ENCODE data around the gene CCK.

CCK gene

DNA sequence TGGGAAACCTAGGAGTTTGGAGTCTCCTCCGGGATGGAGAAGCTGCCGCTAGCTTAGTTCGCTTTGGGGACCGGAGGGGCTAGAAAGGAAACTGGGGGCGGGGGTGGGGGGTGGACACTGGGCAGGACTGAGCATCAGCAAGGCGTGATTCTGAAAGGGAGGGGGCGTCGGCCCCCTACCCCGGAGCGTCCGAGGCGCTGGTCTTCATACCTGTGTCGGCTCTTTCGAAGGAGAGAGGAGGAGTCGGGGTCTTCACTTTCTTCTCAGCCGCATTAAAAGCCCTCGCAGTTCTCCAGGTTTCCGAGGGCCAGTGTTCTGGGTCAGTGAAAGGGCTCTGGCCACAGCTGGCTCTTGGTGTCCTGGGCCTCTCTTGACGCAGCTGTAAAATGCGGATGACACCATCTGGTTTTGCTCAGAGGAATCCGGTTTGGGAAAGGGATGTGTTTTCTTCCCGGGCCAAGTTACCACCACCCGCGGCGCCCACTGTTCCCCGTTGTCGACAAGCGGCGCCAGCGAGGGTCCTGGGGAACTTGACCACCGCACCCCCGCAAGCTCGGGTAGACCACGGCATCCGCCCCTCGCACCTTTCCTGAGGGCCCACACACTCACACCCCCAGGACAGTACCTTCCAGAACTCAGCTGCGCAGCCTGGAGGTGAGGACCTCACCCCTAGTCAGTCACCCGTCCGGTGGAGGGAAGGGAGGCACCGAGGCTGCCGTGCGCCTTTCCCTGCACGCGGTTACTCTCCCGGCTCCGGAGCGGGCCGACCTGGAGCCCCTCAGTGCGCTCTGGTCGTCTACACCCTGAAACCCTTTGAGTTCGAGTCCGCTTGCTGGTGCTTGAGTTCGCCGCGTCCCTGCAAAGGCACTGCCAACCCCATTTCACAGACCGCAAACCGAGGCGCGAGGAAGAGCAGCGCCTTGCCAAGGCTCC lies 660 bp downstream of the CCK start:
- no peak for DNase-seq

DNA sequence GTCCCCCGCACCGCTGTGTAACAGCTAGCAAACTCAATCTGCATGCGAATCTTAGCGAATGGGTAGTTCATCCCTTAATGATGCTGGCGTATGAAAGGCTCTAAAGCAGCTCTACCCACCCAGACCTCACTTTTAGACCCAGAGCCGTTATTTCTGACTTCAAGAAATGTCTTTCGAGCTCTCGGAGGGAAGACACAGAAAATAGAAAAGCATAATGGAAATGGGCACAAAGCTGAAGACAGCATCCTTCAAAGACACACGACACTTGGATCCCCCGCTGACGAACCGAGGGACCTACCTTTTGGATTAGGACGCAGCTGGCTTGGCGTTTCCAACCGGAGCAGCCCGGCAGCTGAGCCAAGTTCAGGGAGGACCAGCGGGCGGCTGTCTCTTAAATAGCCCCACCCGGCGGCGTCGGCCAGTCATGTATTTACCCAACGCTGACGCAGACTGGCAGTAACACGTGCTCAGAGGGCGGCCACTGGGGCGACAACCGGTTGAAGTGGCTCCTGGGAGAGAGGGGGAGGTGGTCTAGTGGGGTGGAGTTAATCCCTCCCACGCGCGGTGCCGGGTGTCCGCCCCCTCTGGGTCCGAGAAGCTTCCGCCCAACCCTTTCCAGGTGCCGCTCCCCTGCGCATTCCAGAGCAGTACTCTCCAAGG lies 1.5 kb downstream of the CCK start:
- DNase-seq: no peak

DNA sequence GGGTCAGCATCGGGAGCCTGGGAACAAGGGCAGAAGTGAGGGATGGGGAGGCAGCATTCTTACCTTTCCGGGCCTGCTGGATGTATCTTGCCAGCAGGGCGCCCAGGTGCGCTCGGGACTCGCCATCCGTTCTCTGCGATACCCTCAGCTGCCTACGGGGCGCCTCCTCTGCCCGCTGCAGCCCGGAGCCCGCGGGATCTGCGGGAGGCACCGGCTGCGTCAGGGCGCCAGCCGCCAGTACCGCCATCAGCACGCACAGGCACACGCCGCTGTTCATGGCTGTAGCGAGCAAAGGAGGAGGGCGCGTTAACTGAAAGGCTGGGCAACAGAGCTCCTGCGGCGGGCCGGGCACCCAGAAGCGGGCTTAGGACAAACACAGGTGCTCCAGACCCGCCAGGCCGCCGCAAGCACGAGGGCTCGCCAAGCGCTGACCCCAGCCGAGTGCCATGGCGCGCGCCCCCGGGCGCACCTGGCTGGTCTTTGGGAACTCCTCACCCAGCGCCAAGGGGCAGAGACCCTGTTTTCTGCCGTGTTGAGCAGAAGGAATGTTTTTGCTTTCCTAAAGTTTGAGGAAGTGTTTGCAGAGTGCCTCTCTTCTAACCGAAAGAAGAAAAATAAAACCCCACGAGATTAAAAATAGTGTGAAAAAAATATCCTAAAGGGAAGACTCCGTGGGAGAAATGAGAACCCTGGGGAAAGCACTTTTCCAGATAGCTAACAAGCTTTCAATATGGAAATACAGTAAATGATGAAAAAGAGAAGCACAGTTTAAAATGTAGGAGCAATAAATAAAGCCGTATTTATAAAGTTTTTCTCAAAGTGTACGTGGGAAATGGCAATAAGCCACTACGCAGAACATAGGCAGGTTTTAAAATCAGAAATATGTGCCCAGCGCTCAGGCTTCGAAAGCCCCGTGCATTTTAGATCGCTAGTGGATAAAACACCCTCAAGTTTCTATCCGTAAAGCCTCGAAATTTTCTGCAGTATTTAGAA lies 2.3 kb downstream of the CCK start:
- no peak for DNase-seq

DNA sequence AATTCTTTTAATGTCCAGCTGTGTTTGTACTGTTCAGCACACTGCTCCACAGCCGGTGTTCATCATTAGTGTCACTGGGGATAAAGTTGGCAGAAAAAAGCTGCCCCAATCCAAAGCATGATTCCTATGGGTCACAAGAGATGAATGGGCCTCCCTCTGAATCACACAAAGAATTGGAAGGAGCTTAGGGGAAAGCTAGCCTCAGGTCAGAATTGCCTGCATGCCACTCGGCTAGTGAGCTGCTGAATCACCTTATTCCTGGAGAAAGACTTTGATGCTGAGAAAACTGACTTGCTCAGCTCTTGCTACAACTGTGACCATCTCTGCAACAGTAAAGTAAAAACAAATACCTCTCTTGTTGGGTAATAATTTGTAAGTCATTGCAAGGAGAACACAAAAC lies 3.5 kb downstream of the CCK start:
- DNase-seq: no peak

DNA sequence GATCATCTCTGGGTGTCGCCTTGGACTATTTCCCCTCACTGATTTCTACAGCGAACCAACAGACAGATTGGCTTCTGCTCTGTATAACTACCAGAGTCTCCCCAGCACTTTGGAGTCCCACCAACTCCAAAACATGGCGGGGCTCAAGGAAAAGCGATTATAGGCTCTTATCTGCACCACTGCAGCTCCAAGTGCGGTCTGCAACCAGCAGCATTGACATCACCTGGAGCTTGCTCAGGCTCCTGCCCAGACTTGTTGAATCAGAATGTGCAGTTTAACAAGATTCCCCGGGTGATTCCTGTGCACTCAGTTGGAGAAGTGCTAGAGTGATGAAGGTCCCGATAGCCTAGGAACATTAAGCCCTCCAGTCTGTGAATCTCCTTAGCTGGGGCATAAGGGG lies 9.0 kb downstream of the CCK start:
- no peak for DNase-seq

DNA sequence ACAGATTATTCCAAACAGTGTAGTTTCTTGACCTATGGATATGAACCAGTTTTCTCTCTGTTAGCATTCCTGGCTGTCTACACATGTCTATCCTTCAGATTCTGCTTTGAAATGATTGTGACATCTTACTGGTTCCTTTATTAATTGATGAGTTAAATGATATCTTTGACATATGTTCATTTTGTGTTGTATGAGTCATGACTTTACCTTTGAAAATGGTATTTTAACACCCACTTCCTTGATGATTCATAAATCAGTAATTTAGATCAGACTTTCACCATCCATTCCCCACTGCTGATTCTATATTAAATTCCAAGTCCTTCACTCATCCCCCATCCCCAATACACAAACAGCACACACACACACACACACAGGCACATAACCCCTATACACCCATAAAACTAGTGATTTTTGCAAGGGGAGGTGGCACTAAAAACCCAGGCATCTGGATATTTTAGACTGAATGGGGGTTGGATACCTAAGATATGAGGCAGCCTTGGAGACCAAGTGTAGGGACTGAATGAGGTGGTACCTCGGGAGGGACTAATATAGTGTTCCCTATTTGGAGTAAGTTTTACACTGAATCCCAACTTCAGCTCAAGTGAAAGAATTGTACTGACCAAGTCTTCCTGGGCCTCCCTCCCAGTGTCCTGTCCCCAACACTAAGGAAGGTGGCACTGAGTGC lies 9.7 kb downstream of the CCK start:
- no peak for DNase-seq

DNA sequence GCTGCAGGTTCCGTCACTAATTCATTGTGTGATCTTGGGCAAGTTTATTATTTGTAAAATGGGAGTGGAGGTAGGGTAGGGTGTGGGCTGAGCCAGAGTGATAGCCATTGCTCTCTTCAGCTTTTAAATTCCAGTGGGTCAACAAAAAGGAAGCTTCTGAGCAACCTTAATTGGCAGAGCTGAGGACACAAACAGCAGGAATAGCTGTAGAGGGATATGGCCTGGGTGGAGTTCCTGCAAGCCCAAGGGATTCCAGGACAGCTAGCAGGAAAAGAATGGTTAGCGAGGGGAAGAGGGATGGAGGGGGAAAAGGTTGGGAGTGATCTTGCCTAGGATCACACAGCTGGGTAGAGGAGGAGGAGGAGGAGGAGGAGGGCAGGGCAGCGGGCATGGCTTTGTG lies 11.4 kb downstream of the CCK start:
- no peak for DNase-seq

DNA sequence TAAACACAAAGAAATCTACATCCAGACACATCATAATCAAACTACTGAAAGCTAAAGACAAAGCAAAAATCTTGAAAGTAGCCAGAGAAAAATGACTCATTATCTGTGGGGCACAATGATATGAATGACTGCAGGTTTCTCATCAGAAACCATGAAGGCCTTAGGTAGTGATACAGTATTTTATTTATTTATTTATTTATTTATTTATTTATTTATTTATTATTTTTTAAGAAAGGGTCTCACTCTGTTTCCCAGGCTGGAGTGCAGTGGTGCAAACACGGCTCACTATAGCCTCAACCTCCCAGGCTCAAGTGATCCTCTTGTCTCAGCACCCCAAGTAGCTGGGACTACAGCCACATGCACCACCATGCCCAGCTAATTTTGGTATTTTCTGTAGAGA lies 15.2 kb downstream of the CCK start:
- no peak for DNase-seq

DNA sequence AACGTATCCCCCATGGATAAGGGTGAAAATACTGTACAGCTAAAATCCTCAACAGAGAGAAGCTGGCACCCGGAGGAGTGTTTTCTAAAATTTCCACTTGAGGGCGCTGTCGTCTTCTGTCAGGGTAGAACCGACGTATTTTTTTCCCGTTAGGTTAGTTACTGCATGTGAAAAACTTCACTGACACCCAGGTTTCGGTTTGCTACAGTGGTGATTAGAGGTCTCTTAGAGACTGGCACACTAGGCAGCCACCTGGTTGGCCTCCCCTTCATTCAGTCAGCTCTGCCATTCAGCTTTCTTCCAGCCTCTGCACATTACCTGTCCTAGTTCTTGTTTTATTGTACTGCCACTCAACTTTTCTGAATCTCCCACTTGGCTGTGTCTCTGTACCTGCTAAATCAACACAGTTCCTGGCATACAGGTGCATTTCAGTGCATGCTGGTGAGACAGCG lies 18.4 kb downstream of the CCK start:
- DNase-seq: peak; percentile 37 to 66

DNA sequence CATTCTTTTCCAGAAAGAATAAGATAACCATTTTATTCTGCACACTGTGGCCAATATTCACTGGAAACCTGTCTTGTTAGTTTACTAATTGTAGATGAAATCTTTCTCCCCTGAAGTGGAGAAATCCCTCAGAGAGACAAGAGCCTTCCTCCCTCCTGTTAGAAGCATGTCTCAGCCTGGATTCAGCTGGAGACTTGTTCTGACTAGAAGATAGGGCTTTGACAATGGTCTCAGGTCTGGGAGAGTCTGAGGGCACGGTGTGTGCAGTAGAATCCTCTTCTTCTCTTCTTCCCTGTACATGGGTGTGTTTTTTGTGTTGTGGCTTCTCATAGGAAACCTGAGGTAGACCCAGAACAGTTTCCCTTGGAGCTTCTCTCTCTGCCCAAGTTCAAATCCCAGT lies 19.9 kb downstream of the CCK start:
- DNase-seq: no peak

DNA sequence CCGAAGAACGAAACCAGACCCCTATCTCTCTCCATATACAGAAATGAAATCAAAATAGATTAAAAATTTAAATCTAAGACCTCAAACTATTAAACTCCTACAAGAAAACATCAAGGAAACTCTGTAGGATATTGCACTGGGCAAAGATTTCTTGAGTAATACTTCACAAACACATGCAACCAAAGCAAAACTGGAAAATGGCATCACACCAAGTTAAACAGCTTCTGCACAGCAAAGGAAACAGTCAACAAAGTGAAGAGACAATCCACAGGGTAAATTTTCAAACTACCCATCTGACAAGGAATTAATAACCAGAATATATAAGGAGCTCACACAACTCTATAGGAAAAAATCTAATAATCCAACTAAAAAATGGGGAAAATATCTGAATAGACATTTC lies 29.4 kb downstream of the CCK start:
- no peak for DNase-seq

DNA sequence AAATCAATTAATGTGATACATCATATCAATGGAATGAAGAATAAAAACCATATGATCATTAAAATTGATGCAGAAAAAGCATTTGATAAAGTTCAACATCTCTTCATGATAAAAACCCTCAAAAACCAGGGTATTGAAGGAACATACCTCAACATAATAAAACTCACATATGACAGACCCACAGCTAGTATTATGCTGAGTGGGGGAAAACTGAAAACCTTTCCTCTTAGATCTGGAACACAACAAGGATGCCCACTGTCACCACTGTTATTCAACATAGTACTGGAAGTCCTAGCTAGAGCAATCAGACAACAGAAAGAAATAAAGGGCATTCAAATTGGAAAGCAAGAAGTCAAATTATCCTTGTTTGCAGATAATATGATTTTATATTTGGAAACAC lies 30.5 kb downstream of the CCK start:
- no peak for DNase-seq

DNA sequence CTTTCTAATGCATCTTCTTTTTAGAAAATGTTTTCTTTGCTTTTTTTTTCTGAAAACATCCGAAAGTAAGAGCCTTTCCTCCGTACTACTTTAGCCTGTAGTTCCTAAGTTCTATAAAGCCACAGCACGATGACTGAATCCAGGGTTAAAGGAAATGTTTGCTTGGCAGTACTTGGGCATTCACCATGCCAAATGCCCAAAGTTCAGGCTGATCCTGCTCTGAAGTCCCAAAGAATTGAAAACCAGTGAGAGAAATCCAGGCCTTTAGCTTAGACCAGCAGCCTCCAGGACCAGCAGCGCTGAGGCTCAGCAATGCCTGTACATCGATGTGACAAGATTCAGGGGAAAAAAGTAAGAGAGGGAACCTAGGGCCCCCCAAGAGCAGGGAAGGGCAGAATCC lies 35.1 kb downstream of the CCK start:
- no peak for DNase-seq

DNA sequence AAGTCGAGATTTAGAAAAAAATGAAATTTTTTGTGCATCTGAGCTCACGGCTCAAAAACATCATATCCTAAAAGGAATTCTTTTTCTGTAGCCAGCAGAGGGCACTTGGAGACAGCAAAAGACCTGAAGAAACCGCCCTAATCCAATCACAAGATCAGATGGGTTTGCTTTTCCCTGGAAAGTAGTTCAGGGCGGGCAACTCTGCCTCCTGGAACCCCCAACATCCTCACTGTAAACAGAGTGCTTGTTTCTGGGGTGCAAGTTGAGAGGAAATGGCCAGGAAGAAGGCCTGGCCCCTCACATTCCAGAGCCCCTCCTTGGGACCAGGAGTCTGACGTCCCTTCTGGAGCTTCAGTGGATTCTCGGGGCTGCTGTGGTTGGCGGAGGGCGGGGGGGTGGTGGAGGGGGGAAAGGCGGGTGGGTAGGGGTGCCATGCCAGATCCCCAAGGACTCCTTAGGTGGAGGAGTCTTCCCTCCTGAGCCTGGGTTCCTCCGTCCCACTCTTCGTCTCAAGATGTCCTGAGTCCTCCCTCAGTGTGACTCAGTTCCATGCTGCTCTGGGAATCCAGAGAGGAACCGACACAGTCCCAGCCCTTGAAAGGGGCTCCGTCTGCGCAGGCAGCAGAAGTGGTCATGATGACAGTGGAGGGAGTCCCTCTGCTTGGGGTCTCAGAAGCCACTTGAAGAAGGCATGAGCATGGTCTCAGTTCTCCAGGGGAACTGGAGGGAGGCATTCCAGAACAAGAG lies 35.9 kb downstream of the CCK start:
- DNase-seq: no peak

DNA sequence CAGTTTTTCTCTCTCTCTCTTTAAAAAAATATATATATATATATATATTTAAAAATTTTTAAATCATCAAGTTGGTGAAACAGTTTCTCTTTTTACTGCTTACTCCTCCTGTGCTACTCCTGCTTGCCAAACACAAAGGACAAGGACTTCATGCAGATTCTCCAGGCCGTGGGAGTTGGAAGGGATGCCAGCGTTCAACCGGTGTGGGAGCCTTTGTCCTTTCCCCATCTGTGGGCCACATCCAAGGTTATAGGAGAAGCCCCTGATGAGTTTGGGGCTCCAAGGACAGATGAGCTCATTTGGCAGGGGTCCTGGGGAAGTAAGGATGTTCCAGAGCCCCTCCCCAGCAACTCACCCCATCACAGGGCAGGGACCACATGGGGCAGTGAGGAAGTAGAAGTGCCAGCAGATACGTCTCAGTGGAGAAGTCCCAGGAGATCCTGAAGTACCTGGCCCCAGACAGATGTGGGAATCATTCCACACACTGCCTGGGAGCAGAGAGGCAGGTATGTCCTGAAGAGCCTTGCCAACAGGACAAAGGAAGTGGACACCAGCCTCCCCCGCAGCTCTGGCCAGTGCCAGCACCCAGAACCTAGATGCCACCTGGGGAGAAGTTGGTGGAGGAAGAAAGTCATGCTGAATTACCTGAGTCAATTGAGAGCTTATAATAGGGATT lies 36.6 kb downstream of the CCK start:
- no peak for DNase-seq

DNA sequence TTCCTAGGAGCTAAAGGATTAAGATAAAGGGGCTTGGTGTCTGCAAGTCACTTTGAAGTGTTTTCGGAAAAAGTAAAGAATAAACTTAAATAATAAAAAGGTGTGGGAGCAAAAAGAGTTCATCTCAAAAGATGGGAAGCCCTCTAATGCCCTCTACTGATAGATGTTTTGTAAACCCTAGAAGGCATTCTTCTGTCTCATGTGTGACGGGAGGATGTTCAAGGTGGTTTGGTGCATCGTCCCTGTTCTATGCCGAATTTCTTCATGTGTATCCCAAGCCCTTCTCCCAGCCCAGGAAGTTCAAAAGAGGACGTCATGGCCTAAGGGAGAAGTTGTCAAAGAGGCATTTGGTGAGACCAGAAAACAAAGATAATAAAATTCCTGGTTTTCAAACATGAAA lies 37.2 kb downstream of the CCK start:
- no peak for DNase-seq

DNA sequence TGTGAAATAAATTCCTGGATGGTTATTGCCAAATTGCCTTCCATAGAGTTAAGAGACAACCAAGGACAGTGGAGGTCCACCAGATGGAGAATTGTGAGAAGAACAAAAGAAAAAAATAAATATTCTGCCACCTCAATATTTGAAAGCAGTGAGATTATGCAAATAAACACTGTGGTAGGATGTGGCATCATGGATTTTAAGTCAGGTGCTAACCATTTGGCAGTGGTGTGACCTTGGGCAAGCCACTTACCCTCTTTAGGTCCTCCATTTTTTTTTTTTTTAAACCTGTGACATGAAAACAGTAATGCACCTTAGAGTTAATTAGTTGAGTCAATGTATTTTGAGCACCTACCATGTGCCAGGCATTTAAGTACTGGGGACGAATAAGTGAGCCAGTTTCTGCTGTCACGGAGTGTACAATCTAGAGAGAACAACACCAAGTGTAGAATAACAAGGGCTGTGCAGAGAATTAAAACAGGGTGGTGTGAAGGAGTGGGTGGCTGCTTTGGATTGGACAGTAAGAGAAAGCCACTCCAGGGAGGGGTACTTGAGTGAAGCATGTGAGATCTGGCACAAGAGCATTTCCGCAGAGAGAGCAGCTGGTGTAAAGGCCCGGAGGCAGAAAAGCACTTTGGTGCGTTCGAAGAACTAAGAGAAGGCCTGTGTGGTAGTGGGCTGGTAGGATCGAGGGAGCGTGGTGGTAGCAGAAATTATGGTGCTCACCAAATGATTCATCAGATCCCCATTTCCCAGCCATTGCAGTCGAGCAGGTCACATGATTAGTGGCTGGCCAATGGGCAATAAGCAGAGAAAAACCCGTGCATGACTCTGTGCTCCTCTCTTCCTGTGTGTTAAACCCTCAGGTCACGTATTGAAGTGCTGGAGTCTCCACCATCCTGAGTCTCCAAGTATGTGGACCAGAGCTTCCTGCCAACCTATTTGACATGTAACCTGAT lies 39.2 kb downstream of the CCK start:
- no peak for DNase-seq

DNA sequence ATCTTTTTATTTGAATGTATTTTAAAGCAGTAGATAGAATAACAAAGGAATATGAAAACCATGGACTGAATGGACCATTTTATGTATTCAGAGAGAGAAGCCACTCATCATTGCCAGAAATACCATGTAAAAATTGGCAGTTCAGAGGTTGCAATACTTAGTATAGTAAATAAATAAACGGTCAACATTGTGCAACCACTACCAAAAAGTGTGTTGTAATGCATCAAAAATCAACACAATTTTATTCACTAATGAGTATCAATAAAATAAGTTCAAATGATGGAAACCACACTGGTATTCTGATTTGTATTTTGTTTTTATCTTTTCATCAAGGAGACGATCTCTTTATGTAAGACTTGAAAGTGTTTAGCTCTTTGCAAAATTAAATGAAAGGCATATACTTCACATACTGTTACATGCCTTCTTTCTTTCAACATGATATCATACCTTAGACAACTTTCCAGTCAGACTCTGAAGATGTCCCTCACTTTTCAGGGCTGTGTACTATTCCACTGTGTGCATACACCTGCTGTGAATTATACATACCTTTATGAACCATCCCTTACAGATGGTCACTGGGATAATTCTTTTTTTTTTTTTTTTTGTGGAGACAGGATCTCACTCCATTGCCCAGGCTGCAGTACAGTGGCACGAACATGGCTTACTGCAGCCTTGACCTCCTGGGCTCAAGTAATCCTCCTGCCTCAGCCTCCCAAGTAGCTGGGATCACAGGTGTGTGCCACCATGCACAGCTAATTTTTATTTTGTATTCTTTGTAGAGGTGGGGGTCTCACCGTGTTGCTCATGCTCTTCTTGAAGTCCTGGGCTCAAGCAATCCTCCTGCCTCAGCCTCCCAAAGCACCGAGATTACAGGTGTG lies 40.3 kb downstream of the CCK start:
- DNase-seq: no peak
